Islet precursor cell (in vitro differentiated cells): ENCODE measurements around the gene BAIAP2L2.
"Not testable (repeated sequence)": the region's sequence is repeated elsewhere in the genome, so short reads cannot be mapped to it uniquely, and the experiment has no call there.

ENCODE experiments used
- DNase-seq: peaks from one replicate; pipeline ENCODE4 v3.0.0-alpha.2; 2018

The BAIAP2L2 gene

GRCh38 chr22:38066381-38067027 lies 44.0 kb downstream of the BAIAP2L2 start:
- DNase-seq, result no peak

GRCh38 chr22:38065539-38065938 lies 44.9 kb downstream of the BAIAP2L2 start:
- no peak for DNase-seq

- DNase-seq, result no peak
These were observed 47.7 kb downstream of the BAIAP2L2 start for GRCh38 chr22:38062791-38063190.

- peak; percentile 95 for DNase-seq
These were observed 53.3 kb downstream of the BAIAP2L2 start, which contains the start of gene PICK1 for GRCh38 chr22:38056969-38057891. Gene PICK1, plus strand, starts transcription at chr22:38057404. Its CDS starts 406 bp downstream, at chr22:38057810.

DNA sequence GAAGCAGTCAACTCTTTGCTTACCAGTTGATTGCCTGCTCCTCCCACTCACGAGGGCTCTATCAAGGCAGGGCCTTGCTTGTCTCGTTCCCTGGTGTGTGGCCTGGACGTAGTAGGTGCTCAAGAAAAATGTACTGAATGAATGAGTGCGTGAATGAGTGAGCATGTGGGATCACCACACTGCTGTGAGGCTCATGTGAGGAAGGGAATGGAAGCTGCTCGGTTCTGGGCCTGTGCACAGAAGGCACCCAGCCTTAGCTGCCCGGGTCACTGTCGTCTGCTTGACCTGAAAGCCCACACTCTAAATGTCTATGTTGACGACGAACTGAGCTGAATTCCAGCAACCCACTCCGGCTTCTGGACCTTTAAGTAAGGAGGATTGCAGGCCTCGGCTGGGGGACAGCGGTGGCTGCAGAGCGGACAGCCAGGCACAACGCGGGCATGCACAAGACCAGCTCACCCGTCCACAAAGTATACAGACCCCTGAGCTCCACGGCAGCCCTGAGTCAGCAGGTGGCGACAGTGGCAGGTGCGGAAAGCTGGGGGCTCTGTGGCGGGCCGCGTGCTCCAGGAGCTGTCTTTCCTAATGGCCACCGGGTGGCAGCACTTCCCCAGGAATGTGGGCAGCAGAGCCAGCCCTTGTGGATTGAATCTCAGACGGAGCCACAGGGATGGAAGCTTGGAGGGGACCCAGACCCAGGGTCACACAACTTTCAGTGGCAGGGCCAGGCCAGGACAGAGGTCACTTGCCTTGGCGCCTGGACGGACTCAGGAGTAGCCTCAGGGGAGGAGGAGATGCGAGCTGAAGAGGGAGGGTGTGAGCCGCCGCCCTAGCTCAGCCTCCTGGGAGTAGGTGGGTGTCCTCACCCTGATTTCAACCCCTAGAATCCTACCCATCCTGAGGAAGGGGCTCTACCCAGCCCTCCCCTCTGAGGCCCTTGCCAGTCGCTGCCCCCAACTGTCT lies 58.3 kb downstream of the BAIAP2L2 start:
- DNase-seq, result peak; percentile 92

DNA sequence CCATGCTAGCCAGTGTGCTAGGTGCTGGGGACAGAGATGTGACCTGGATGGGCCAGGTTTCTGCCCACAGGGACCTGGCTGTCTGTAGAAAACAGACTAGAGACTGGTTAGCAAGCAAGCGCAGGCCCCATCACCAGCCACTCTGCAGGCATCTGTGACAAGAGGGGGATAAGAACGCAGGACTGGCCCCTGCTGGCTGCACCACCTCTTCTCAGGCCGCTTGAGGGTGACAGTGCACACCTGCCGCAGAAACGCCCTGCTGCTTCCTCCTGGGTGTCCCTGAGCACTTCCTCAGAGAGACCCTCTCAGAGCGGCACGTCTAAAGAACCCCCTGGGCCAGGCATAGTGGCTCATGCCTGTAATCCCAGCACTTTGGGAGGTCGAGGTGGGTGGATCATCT lies 59.2 kb downstream of the BAIAP2L2 start:
- DNase-seq, result no peak

DNA sequence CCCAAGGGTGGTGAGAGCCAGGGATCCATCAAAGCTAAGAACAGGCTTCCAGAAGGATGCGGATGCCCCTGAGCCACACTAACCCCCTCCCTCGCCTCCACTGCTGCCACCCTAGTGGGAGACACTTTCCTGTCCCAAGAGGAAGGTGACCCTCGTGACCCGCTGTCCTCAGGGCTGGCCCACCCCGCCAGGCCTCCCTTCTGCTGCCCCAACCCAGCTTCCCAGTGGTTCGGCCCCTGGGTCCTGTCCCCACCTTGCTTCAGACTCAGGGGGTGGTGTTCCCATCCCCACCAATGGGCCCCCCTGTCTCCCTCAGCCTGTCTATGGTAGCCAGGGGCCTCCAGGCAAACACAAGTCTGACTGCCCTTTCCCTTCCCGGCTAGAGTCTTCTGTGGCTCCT lies 59.8 kb downstream of the BAIAP2L2 start:
- DNase-seq, result no peak

DNA sequence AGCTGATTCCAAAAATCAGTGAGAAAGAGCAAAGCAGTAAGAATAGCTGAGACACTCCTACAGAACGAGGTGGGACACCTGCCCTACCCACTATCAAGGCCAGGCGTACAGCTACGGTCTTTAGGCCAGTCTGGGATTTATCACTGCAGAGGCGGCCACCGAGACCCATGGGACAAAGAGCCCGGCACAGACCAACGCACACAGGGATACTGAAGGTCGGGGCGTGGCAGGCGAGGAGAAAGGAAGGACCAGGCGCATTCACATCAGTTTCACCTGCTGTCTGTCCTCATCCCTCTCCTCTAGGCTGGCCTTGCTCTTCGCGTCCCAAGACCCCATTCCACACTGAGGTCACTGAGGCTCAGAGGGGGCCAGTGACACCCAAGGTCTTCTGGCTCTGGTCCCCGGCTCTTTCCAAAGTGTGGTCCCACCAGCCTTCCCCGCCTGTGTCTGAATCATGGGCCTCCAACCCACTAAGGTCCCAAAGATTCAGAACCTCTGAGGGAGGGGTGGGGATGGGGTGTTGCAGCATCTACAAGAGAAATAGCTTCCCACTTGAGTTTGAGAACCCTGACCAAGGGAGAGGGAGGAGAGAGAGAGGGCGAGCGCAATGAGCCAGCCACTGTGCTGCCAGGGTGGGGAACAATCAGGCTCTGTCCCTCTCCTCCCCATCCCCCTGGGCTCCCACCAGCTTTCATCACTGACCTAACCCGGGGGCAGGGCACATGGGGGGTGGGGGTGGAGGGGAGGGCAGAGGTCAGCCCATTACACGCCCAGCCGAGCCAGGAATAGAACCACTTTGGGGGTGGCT lies 60.5 kb downstream of the BAIAP2L2 start:
- DNase-seq, result no peak

DNA sequence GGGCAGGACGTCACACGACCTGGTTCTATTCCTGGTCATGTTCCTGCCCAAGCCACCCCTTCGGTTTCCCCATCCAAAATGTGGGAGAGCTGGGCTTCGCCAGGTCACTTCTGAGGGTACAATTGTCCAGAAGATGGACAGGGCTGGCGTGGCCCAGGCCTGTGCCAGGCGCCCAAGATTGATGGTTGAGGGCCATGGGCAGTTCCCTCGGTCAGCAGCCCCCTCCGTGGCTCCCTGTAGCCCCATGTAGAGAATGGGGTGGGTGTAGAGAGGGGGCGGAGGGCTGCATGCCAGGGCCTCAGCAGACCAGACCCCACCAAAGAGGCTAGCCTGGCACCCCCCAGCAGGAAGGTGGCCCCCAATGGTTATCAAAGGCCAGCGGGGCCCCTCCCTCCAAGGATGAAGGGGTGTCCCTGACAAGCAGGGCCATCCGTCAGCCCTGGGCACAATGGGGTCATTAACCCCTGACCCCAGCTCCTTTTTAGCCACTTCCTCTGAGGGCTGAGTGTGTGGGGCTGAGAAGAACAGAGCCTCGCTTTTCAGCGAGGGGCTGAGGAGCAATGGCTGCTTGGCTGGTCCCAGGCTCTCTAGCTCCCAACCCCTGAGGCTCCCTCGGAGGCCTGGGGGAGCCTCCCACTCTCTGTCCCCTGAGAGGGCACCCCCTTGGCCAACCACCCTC lies 64.3 kb downstream of the BAIAP2L2 start:
- DNase-seq, result no peak

- DNase-seq, result no peak
These were observed 67.1 kb downstream of the BAIAP2L2 start for GRCh38 chr22:38043151-38044039.

GRCh38 chr22:38042488-38042790 lies 68.0 kb downstream of the BAIAP2L2 start:
- no peak for DNase-seq

GRCh38 chr22:38041760-38042487 lies 68.6 kb downstream of the BAIAP2L2 start:
- no peak for DNase-seq

DNA sequence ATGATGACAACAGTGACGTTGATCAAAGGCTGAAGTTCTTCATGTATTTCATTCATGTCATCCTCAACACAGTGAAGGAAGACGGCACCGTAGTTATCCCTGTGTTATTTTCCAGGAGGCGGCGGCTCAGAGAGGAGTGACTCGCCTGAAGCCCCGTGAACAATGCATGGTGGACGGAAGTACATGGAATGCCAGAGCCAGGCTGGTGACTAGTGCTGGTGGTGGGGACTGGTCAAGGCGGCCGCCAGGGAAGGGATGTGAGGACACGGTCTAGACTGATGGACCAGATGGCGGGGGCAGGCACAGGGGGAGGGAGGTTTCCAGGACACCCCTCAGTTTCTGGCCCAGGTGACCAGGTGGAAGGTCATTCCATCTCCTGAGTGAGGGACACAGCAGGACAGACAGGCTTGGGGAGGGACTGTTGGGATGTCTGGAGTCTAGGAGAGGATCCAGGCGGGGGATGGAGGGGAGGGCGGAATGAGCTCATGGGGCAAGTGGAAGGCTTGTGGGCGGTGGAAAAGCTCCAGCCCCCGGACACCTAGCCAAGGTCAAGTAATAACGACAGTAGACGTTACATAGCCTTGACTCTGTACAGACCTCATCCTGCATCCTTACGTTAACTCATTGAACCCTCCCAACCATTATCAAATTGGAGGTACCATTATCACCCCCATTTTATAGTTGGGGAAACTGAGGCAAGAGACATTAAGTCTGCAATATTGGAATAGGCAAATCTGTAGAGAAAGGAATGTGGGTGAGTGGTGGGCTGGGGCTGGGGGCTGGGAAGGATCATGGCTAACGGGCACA lies 69.3 kb downstream of the BAIAP2L2 start:
- peak; percentile 86 for DNase-seq

- no peak for DNase-seq
These were observed 71.3 kb downstream of the BAIAP2L2 start for GRCh38 chr22:38038890-38039812.

DNA sequence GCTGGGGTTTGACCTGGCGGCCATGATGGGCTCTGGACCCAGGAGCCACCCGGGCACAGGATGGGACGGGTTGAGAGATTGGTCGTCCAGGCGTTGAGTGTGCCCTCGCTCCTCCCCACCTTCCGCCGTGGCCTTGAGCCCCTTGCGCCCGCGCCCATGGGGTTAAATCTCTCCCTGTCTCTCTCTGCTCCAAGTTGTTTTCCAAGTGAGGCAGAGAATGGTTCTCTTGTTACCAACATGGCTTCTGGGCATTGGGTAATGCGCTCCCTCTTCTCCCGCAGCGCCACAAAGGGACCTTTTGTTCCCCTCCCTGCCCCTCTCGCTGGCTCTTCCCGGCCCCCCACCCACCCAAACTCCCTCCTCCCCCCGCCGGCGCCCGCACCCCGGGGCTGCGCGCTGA lies 72.1 kb downstream of the BAIAP2L2 start:
- DNase-seq, result no peak

- not testable (repeated sequence) for DNase-seq
These were observed 72.9 kb downstream of the BAIAP2L2 start for GRCh38 chr22:38037367-38038150.
